Neural cell (in vitro differentiated cells): ENCODE measurements around the gene GPR158. TPM values are rescaled to one million over a fixed set of nuclear protein-coding genes. Genes with fewer than 3 reads are reported as not detected.
"Not testable (repeated sequence)": the region's sequence is repeated elsewhere in the genome, so short reads cannot be mapped to it uniquely, and the experiment has no call there.

Experiments
- H2AFZ ChIP-seq: fragments of 200-600, 300-800 bp; sonication (generic), shearing (Covaris generic); 2 replicates; pipeline ENCODE4 v1.6.0; 2014; ENCODE audit warnings: low read depth, mild to moderate bottlenecking, antibody characterized with exemption, low read length, moderate library complexity
- H3F3A ChIP-seq: fragments of 200-600 bp; shearing (Covaris generic); 2 replicates; pipeline ENCODE4 v1.6.1; 2016; ENCODE audit warnings: mild to moderate bottlenecking, moderate library complexity, mixed read lengths, antibody characterized with exemption, low read length; ENCODE audit not compliant: insufficient read depth, poor library complexity, severe bottlenecking
- H3K27ac ChIP-seq: fragments of 200-600, 300-800 bp; sonication (generic), shearing (Covaris generic); 2 replicates; pipeline ENCODE4 v1.5.1; 2014; ENCODE audit warnings: mild to moderate bottlenecking, low read length, moderate library complexity
- H3K27me3 ChIP-seq: fragments of 300-800, 200-600 bp; sonication (generic), shearing (Covaris generic); 2 replicates; pipeline ENCODE4 v1.6.0; 2014; ENCODE audit warnings: mild to moderate bottlenecking, low read depth, low read length, moderate library complexity; ENCODE audit not compliant: insufficient read depth
- H3K36me3 ChIP-seq: fragments of 300-800, 200-600 bp; sonication (generic), shearing (Covaris generic); 2 replicates; pipeline ENCODE4 v1.5.1; 2014; ENCODE audit warnings: mild to moderate bottlenecking, antibody characterized with exemption, low read length, moderate library complexity; ENCODE audit not compliant: insufficient read depth
- H3K4me2 ChIP-seq: fragments of 300-800, 200-600 bp; sonication (generic), shearing (Covaris generic); 2 replicates; pipeline ENCODE4 v1.6.0; 2014; ENCODE audit warnings: mild to moderate bottlenecking, low read length
- H3K4me3 ChIP-seq: fragments of 300-800, 200-600 bp; sonication (generic), shearing (Covaris generic); 2 replicates; pipeline ENCODE4 v1.5.1; 2014; ENCODE audit warnings: mild to moderate bottlenecking, low read length, moderate library complexity
- H3K79me2 ChIP-seq: fragments of 200-600 bp; shearing (Covaris generic); replicated peaks from 2 replicates; pipeline ENCODE4 v1.6.0; 2014; ENCODE audit warnings: mild to moderate bottlenecking, low read length, moderate library complexity; ENCODE audit not compliant: insufficient read depth
- H3K9ac ChIP-seq: fragments of 300-800, 200-600 bp; sonication (generic), shearing (Covaris generic); 2 replicates; pipeline ENCODE4 v1.6.1; 2016; ENCODE audit warnings: mild to moderate bottlenecking, low read length, mixed read lengths
- H3K9me2 ChIP-seq: fragments of 200-600 bp; shearing (Covaris generic); 2 replicates; pipeline ENCODE4 v1.6.1; 2016; ENCODE audit warnings: mild to moderate bottlenecking, low read length, mixed read lengths; ENCODE audit not compliant: insufficient read depth
- H3K9me3 ChIP-seq: fragments of 200-600, 300-800 bp; sonication (generic), shearing (Covaris generic); 2 replicates; pipeline ENCODE4 v1.6.1; 2016; ENCODE audit warnings: mild to moderate bottlenecking, mixed run types, low read length, moderate library complexity, mixed read lengths
- H4K20me1 ChIP-seq: fragments of 200-600 bp; shearing (Covaris generic); 2 replicates; pipeline ENCODE4 v1.6.1; 2016; ENCODE audit warnings: mild to moderate bottlenecking, mixed run types; ENCODE audit not compliant: insufficient read depth
- CTCF ChIP-seq: fragments of 450-650 bp; IDR thresholded peaks from 2 replicates; pipeline ENCODE4 v1.5.1; 2014; ENCODE audit warnings: antibody characterized with exemption, mild to moderate bottlenecking, moderate library complexity; ENCODE audit not compliant: poor library complexity, severe bottlenecking
- EP300 ChIP-seq: fragments of 450-650 bp; conservative IDR thresholded peaks from 2 replicates; pipeline ENCODE4 v1.6.1; 2014; ENCODE audit warnings: antibody characterized with exemption, mild to moderate bottlenecking, moderate library complexity; ENCODE audit not compliant: poor library complexity, severe bottlenecking
- EZH2 ChIP-seq: fragments of 200-600, 300-800 bp; shearing (Covaris generic), sonication (generic); IDR thresholded peaks from 2 replicates; pipeline ENCODE4 v1.6.1; 2014; ENCODE audit warnings: antibody characterized with exemption, low read length, borderline replicate concordance, mild to moderate bottlenecking; ENCODE audit not compliant: insufficient read depth, poor library complexity, severe bottlenecking
- MXI1 ChIP-seq: fragments of 450-650 bp; conservative IDR thresholded peaks from 2 replicates; pipeline ENCODE4 v1.6.1; 2014; ENCODE audit warnings: antibody characterized with exemption, mild to moderate bottlenecking; ENCODE audit not compliant: poor library complexity, severe bottlenecking
- POLR2AphosphoS5 ChIP-seq: IDR thresholded peaks from 2 replicates; pipeline ENCODE4 v1.6.1; 2012
- RAD21 ChIP-seq: fragments of 450-650 bp; conservative IDR thresholded peaks from 2 replicates; pipeline ENCODE4 v1.6.1; 2014; ENCODE audit warnings: antibody characterized with exemption, mild to moderate bottlenecking, moderate library complexity
- REST ChIP-seq: IDR thresholded peaks from 2 replicates; pipeline ENCODE4 v1.6.1; 2012; ENCODE audit warnings: borderline replicate concordance
- SMC3 ChIP-seq: fragments of 450-650 bp; conservative IDR thresholded peaks from 2 replicates; pipeline ENCODE4 v1.6.1; 2014; ENCODE audit warnings: antibody characterized with exemption, mild to moderate bottlenecking, moderate library complexity; ENCODE audit not compliant: poor library complexity
- TAF1 ChIP-seq: IDR thresholded peaks from 2 replicates; pipeline ENCODE4 v1.6.1; 2012; ENCODE audit warnings: low read depth
- polyA plus RNA-seq: library from polyadenylated mRNA; depleted of rRNA; stranded (reverse); fragments of >200 nt; gene quantifications from 2 replicates; pipeline ENCODE4 v1.2.3, GENCODE V29; 2014

GPR158 gene
- polyA plus RNA-seq, 1 donor from 2014 or later: 2.1 TPM

GRCh38 chr10:25304606-25305005, 129.8 kb downstream of the GPR158 start:
- Histone ChIP-seq H3F3A (no peaks in the 10 kb centered on the region), H3K9me3 (no peaks in the 10 kb centered on the region), H3K27ac (no peak overlapping the region), H3K36me3 (no peaks in the 10 kb centered on the region), H3K9me2 (no peaks in the 10 kb centered on the region), H3K79me2 (no peaks in the 10 kb centered on the region), H3K4me3 (no peak overlapping the region), H3K27me3 (no peaks in the 10 kb centered on the region), H4K20me1 (no peaks in the 10 kb centered on the region), H2AFZ (no peak overlapping the region), H3K4me2 (no peak overlapping the region), H3K9ac (no peak overlapping the region)
- TF ChIP-seq CTCF (no peak), TAF1 (no peak), MXI1 (no peak), RAD21 (no peak), SMC3 (no peak), EP300 (no peak), REST (no peak), EZH2 (no peak), POLR2AphosphoS5 (no peak)

GRCh38 chr10:25306386-25306785, 131.6 kb downstream of the GPR158 start:
- H2AFZ ChIP-seq: no peak overlapping the region
- no peaks in the 10 kb centered on the region for H3K9me2 ChIP-seq
- H3K9me3 ChIP-seq: no peaks in the 10 kb centered on the region
- no peaks in the 10 kb centered on the region for H4K20me1 ChIP-seq
- no peaks in the 10 kb centered on the region for H3K27me3 ChIP-seq
- no peaks in the 10 kb centered on the region for H3F3A ChIP-seq
- no peak for TF ChIP-seq RAD21
- no peak for TF ChIP-seq MXI1
- TF ChIP-seq SMC3: no peak
- TF ChIP-seq TAF1: no peak
- no peak for TF ChIP-seq POLR2AphosphoS5
- H3K27ac ChIP-seq: no peak overlapping the region
- no peaks in the 10 kb centered on the region for H3K36me3 ChIP-seq
- H3K4me2 ChIP-seq: no peak overlapping the region
- no peaks in the 10 kb centered on the region for H3K79me2 ChIP-seq
- no peak overlapping the region for H3K9ac ChIP-seq
- H3K4me3 ChIP-seq: no peak overlapping the region

GRCh38 chr10:25308278-25308677, 133.5 kb downstream of the GPR158 start:
- H3K4me2 ChIP-seq: no peak overlapping the region
- H3K27me3 ChIP-seq: no peaks in the 10 kb centered on the region
- no peak overlapping the region for H3K4me3 ChIP-seq
- H2AFZ ChIP-seq: no peak overlapping the region
- no peak for TF ChIP-seq MXI1
- TF ChIP-seq EZH2: no peak
- TF ChIP-seq EP300: no peak
- no peak for TF ChIP-seq TAF1
- no peaks in the 10 kb centered on the region for H3K36me3 ChIP-seq
- H3F3A ChIP-seq: no peaks in the 10 kb centered on the region
- H3K9ac ChIP-seq: no peak overlapping the region
- no peaks in the 10 kb centered on the region for H4K20me1 ChIP-seq
- no peaks in the 10 kb centered on the region for H3K79me2 ChIP-seq
- H3K9me2 ChIP-seq: no peaks in the 10 kb centered on the region
- no peak overlapping the region for H3K27ac ChIP-seq
- H3K9me3 ChIP-seq: no peaks in the 10 kb centered on the region

- not testable (repeated sequence) for H2AFZ ChIP-seq, H3K9ac ChIP-seq, H3K27ac ChIP-seq, H3K9me2 ChIP-seq, H3K9me3 ChIP-seq, H3K27me3 ChIP-seq, H3K36me3 ChIP-seq, H3K79me2 ChIP-seq, H3K4me2 ChIP-seq, H4K20me1 ChIP-seq, H3F3A ChIP-seq, H3K4me3 ChIP-seq
Measured at GRCh38 chr10:25317596-25318211, 142.9 kb downstream of the GPR158 start.
